Measurements from ENCODE around the gene ENKUR.

DNA sequence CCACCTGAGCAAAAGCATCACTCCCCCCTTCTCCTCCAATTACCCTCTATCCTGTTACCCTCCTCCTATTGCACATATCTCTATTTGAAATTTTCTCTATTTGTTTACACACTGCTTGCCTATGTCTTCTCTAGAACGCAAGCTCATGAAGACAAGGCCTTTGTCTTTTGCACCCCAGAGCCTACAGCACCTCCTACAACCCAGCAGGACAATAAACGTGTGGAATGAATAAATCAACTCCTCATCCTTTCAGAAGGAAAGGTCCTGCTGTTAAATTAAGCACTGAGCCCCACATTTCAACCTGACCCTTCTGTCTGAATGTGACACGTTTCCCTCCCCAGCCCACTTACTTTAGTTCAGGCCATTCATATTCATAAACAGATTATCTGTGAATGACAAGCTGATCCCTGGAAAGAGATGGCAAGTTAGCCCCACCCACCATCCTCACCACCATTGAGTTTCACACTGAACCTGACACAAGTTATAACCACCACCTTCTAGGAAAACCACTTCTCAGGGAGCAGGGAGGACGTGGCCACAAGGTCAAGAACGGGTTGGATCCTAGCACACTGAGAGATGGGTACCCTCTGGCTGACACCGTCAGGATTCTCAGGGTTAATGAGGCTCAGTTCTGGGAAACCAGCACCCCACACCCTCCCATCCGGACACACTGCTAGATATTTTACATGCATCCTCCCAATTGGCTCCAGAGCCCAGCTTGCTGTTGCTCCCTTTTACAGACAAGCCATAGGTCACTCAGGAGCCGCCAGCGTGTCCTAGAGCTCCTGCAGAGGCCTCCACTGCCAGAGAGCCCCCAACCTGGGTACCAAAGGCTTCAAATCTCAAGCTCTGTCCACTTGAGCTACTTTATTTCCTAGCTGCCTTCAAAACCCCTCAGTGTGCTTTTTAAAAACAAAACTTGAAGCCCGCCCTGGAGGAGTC lies 64.5 kb downstream of the ENKUR start:
- TF ChIP-seq SIN3A (IDR thresholded peaks at IDR 0.05; ENCODE audit: borderline replicate concordance, insufficient read depth, low read length) (no peak), POLR2AphosphoS5 (IDR thresholded peaks at IDR 0.05; ENCODE audit: low read depth, low read length) (no peak), TAF1 (IDR thresholded peaks at IDR 0.05; ENCODE audit: borderline replicate concordance, insufficient read depth, low read length) (no peak)
